Fibroblast of lung (primary cell): Measurements from ENCODE around the gene ITIH6.

ENCODE experiments used
- EZH2 ChIP-seq: IDR thresholded peaks from 2 replicates; pipeline ENCODE4 v1.5.1; 2012; ENCODE audit warnings: low read length, control low read depth, mild to moderate bottlenecking; ENCODE audit errors: missing control alignments
- TF ChIP-seq, protein P1 (sequence below), 2 donors: IDR thresholded peaks in 1 of 2; conservative IDR thresholded peaks in 1 of 2; 1 replicate in 1 of 2; 2 replicates in 1 of 2; pipeline ENCODE4 v1.5.1; 2011 to 2012; ENCODE audit warnings: low read length in 2 of 2, control low read depth in 1 of 2, inconsistent platforms in 1 of 2, low read depth in 1 of 2, mild to moderate bottlenecking in 1 of 2

- TF ChIP-seq, protein P1, sequence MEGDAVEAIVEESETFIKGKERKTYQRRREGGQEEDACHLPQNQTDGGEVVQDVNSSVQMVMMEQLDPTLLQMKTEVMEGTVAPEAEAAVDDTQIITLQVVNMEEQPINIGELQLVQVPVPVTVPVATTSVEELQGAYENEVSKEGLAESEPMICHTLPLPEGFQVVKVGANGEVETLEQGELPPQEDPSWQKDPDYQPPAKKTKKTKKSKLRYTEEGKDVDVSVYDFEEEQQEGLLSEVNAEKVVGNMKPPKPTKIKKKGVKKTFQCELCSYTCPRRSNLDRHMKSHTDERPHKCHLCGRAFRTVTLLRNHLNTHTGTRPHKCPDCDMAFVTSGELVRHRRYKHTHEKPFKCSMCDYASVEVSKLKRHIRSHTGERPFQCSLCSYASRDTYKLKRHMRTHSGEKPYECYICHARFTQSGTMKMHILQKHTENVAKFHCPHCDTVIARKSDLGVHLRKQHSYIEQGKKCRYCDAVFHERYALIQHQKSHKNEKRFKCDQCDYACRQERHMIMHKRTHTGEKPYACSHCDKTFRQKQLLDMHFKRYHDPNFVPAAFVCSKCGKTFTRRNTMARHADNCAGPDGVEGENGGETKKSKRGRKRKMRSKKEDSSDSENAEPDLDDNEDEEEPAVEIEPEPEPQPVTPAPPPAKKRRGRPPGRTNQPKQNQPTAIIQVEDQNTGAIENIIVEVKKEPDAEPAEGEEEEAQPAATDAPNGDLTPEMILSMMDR (conservative IDR thresholded peaks at IDR 0.05 in 1 of 2, IDR thresholded peaks at IDR 0.05 in 1 of 2; ENCODE audit: low read depth in 1 of 2, low read length in 2 of 2), result no peak
- no peak for TF ChIP-seq EZH2
Observed at GRCh38 chrX:54745676-54746075, 52.4 kb downstream of the ITIH6 start.
